Gastrocnemius medialis (tissue), 4 donors: Measurements from ENCODE around the gene XKR7.

Experiments used
- CTCF ChIP-seq, 5 experiments: fragments of 450-650 bp in 3 of 5; fragments of 200-600 bp in 2 of 5; sonication (generic) in 2 of 5; IDR thresholded peaks in 4 of 5; conservative IDR thresholded peaks in 1 of 5; 1 replicate in 4 of 5; 2 replicates in 1 of 5; pipeline ENCODE4 v1.5.1; 2016 to 2019; ENCODE audit warnings: antibody characterized with exemption in 5 of 5, mild to moderate bottlenecking in 3 of 5, moderate library complexity in 3 of 5
- POLR2A ChIP-seq, 2 donors: fragments of 450-650 bp; IDR thresholded peaks; one replicate each; pipeline ENCODE4 v1.6.1; 2017; ENCODE audit warnings: antibody characterized with exemption in 2 of 2, mild to moderate bottlenecking in 2 of 2, moderate library complexity in 2 of 2

- TF ChIP-seq POLR2A (IDR thresholded peaks at IDR 0.05), result no peak
- no peak for TF ChIP-seq CTCF (IDR thresholded peaks at IDR 0.05 in 4 of 5, conservative IDR thresholded peaks at IDR 0.05 in 1 of 5)
These were observed 78.0 kb downstream of the XKR7 start for GRCh38 chr20:32045999-32046398.
